Stimulated activated naive CD8-positive, alpha-beta T cell treated with anti-CD3 and anti-CD28 coated beads, Interleukin-15, Interleukin-2, amounts not matched to agents 100 U/mL and 50 U/mL, for 24 hours (primary cell): ENCODE data around the gene SLC1A2.
A peak's percentile ranks its signal among the peaks of the same experiment; 100 is the strongest.

Source experiments
- ATAC-seq: fragments of 150-1000 bp; cut with Tn5 transposase; one replicate; pipeline ENCODE4 v1.10.0; 2021
- DNase-seq: peaks from one replicate; pipeline ENCODE4 v3.0.0; 2021

SLC1A2 gene

GRCh38 chr11:35223991-35224390, 195.4 kb downstream of the SLC1A2 start:
- DNase-seq: no peak
- ATAC-seq: no peak

GRCh38 chr11:35223371-35223796, 196.0 kb downstream of the SLC1A2 start:
- ATAC-seq (no peak), DNase-seq (no peak)

GRCh38 chr11:35218956-35219355, 200.4 kb downstream of the SLC1A2 start:
- ATAC-seq: no peak
- no peak for DNase-seq

GRCh38 chr11:35216962-35217678, 202.2 kb downstream of the SLC1A2 start:
- no peak for ATAC-seq
- DNase-seq: no peak

- DNase-seq: no peak
- ATAC-seq: no peak
These were observed 203.4 kb downstream of the SLC1A2 start for GRCh38 chr11:35215945-35216344.

GRCh38 chr11:35214792-35215193, 204.6 kb downstream of the SLC1A2 start:
- DNase-seq (peak; percentile 51), ATAC-seq (peak; percentile 95)

- ATAC-seq: no peak
These were observed 205.1 kb downstream of the SLC1A2 start for GRCh38 chr11:35214226-35214770.

GRCh38 chr11:35211952-35212351, 207.4 kb downstream of the SLC1A2 start:
- no peak for ATAC-seq

More at GRCh38 chr11:35214226-35214770, 205.1 kb downstream of the SLC1A2 start:
- no peak for DNase-seq

GRCh38 chr11:35210876-35211546, 208.3 kb downstream of the SLC1A2 start:
- ATAC-seq (no peak), DNase-seq (no peak)

More at GRCh38 chr11:35211952-35212351, 207.4 kb downstream of the SLC1A2 start:
- no peak for DNase-seq

GRCh38 chr11:35208795-35209194, 210.6 kb downstream of the SLC1A2 start:
- DNase-seq (no peak), ATAC-seq (no peak)

GRCh38 chr11:35207471-35208403, 211.6 kb downstream of the SLC1A2 start:
- no peak for DNase-seq

GRCh38 chr11:35206616-35207015, 212.7 kb downstream of the SLC1A2 start:
- ATAC-seq: no peak
- no peak for DNase-seq

More at GRCh38 chr11:35207471-35208403, 211.6 kb downstream of the SLC1A2 start:
- ATAC-seq: no peak

- ATAC-seq: no peak
- DNase-seq: no peak
These were observed 214.7 kb downstream of the SLC1A2 start for GRCh38 chr11:35204614-35205013.
